ENCODE data around the gene AHDC1.

DNA sequence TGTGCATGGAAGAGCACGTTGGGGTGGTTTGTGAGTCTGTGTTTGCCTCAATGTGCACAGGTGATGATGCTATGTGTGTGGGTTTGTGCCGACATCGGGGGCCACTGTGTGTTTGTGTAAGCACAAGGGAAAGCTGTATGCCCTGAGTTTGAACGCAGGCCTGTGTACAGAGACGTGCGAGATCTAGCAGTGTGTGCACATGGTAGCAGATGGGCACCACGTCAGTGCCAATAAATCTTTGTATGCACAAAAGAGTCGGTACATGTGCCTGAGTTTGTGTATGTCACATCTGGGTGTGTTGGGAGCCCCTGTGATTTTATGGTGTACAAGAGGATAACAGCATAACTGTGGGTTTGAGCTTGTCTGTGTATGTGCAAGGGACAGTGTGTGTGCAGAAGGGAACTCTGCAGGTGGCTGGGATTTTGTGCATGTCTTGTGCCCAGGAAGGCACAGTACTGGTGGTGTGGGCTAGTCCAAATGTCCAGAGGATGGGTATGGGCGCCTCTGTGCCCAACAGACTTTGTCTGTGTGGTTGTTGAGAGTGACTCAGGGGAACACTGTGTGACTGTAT, 82.0 kb downstream of the AHDC1 start:
- TF ChIP-seq POLR2A (IDR thresholded peaks at IDR 0.05) (no peak), POLR2AphosphoS5 (IDR thresholded peaks at IDR 0.05) (peak in 1 of 3 donors; percentile 47)
- TF ChIP-seq, protein P1, sequence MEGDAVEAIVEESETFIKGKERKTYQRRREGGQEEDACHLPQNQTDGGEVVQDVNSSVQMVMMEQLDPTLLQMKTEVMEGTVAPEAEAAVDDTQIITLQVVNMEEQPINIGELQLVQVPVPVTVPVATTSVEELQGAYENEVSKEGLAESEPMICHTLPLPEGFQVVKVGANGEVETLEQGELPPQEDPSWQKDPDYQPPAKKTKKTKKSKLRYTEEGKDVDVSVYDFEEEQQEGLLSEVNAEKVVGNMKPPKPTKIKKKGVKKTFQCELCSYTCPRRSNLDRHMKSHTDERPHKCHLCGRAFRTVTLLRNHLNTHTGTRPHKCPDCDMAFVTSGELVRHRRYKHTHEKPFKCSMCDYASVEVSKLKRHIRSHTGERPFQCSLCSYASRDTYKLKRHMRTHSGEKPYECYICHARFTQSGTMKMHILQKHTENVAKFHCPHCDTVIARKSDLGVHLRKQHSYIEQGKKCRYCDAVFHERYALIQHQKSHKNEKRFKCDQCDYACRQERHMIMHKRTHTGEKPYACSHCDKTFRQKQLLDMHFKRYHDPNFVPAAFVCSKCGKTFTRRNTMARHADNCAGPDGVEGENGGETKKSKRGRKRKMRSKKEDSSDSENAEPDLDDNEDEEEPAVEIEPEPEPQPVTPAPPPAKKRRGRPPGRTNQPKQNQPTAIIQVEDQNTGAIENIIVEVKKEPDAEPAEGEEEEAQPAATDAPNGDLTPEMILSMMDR (IDR thresholded peaks at IDR 0.05), result no peak

Measured in stomach (tissue), 4 donors.